Stimulated activated CD4-positive, alpha-beta T cell treated with anti-CD3 and anti-CD28 coated beads, Interleukin-12 subunit alpha, Interleukin-12 subunit beta, amount 100 ng/mL, for 24 hours (primary cell): ENCODE measurements around the gene GRK6.

Experiments
- DNase-seq, 2 experiments: peaks; one replicate each; pipeline ENCODE4 v3.0.0-alpha.2; 2020; ENCODE audit warnings: low read depth in 2 of 2

Gene GRK6

GRCh38 chr5:177425801-177426565, 493 bp upstream of the GRK6 start:
- peak; percentile 99 to 100 for DNase-seq

GRCh38 chr5:177427211-177427822, 841 bp downstream of the GRK6 start:
- DNase-seq, result no peak

- no peak for DNase-seq
Measured at GRCh38 chr5:177427919-177428573, 1.6 kb downstream of the GRK6 start.

GRCh38 chr5:177428574-177429217, 2.2 kb downstream of the GRK6 start:
- no peak for DNase-seq

- peak; percentile 75 to 87 for DNase-seq
Measured at GRCh38 chr5:177429248-177430040, 3.0 kb downstream of the GRK6 start.

GRCh38 chr5:177430140-177430951, 3.9 kb downstream of the GRK6 start:
- DNase-seq, result no peak

GRCh38 chr5:177430972-177431316, 4.5 kb downstream of the GRK6 start:
- no peak for DNase-seq

GRCh38 chr5:177431317-177432142, 5.1 kb downstream of the GRK6 start:
- DNase-seq, result peak in 1 of 2 experiments; percentile 65

- DNase-seq, result no peak
Measured at GRCh38 chr5:177432143-177432838, 5.8 kb downstream of the GRK6 start.

GRCh38 chr5:177432839-177433657, 6.6 kb downstream of the GRK6 start:
- no peak for DNase-seq

GRCh38 chr5:177433658-177434217, 7.3 kb downstream of the GRK6 start:
- DNase-seq, result no peak

- DNase-seq, result peak in 1 of 2 experiments; percentile 61
Measured at GRCh38 chr5:177434437-177434836, 8.0 kb downstream of the GRK6 start.

- no peak for DNase-seq
Measured at GRCh38 chr5:177434942-177435738, 8.7 kb downstream of the GRK6 start.

GRCh38 chr5:177435847-177436536, 9.5 kb downstream of the GRK6 start:
- no peak for DNase-seq

- no peak for DNase-seq
Measured at GRCh38 chr5:177437623-177438022, 11.1 kb downstream of the GRK6 start.

- DNase-seq, result no peak
Measured at GRCh38 chr5:177438468-177438867, 12.0 kb downstream of the GRK6 start.
